HEK293 (cell line): Measurements from ENCODE around the gene TCAF1.
"Not testable (repeated sequence)": the region's sequence is repeated elsewhere in the genome, so short reads cannot be mapped to it uniquely, and the experiment has no call there.

ENCODE experiments used
- CTCF ChIA-PET: fragments of 350-600 bp; formaldehyde crosslinking; extraction: SDS; loops from one replicate; lab custom pipeline; 2021; ENCODE audit warnings: antibody characterized with exemption; lab: Yijun Ruan, JAX
- POLR2A ChIA-PET: fragments of 300-600 bp; formaldehyde crosslinking; extraction: SDS; loops from one replicate; lab custom pipeline; 2020; ENCODE audit warnings: antibody characterized with exemption, inconsistent platforms; lab: Yijun Ruan, JAX
- H3K27ac ChIP-seq: fragments of 200-500 bp; sonication (Bioruptor generic); 2 replicates; pipeline ENCODE4 v1.5.1; 2014; ENCODE audit warnings: low read depth, low read length, control low read depth, inconsistent platforms; ENCODE audit errors: extremely low read depth
- H3K36me3 ChIP-seq, 2 experiments: fragments of 200-500 bp in 1 of 2; sonication (Bioruptor generic) in 1 of 2; 1 replicate in 1 of 2; 2 replicates in 1 of 2; pipeline ENCODE4 v1.5.1; 2014 to 2017; ENCODE audit warnings: inconsistent platforms in 2 of 2, low read length in 2 of 2; ENCODE audit not compliant: control insufficient read depth in 2 of 2, insufficient read depth in 1 of 2
- H3K4me1 ChIP-seq: fragments of 200-500 bp; sonication (Bioruptor generic); 2 replicates; pipeline ENCODE4 v1.5.1; 2014; ENCODE audit warnings: mild to moderate bottlenecking, low read length, inconsistent platforms; ENCODE audit not compliant: control insufficient read depth, insufficient read depth
- H3K4me3 ChIP-seq: 2 replicates; pipeline ENCODE4 v1.5.1; 2011; ENCODE audit warnings: low read depth, mild to moderate bottlenecking, control low read depth, low read length, moderate library complexity
- H3K9me3 ChIP-seq: fragments of 200-500 bp; sonication (Bioruptor generic); 2 replicates; pipeline ENCODE4 v1.5.1; 2014; ENCODE audit warnings: low read depth, low read length, inconsistent platforms; ENCODE audit not compliant: control insufficient read depth, insufficient read depth
- BCL11B ChIP-seq: fragments of 450-650 bp; formaldehyde crosslinking; IDR thresholded peaks from 2 replicates; pipeline ENCODE4 v1.5.1; 2016; ENCODE audit warnings: low read depth, missing biosample characterization, missing genetic modification characterization
- PRDM1 ChIP-seq: fragments of 450-650 bp; formaldehyde crosslinking; IDR thresholded peaks from 2 replicates; pipeline ENCODE4; 2016; ENCODE audit warnings: missing biosample characterization, missing genetic modification characterization
- ZBTB48 ChIP-seq: fragments of 450-650 bp; formaldehyde crosslinking; IDR thresholded peaks from 2 replicates; pipeline ENCODE4 v1.5.1; 2016; ENCODE audit warnings: missing biosample characterization, missing genetic modification characterization
- ZFP3 ChIP-seq: fragments of 450-650 bp; formaldehyde crosslinking; IDR thresholded peaks from 2 replicates; pipeline ENCODE4 v1.5.1; 2016; ENCODE audit warnings: low read depth, missing biosample characterization, missing genetic modification characterization
- ZNF133 ChIP-seq: fragments of 450-650 bp; formaldehyde crosslinking; IDR thresholded peaks from 2 replicates; pipeline ENCODE4 v1.5.1; 2016; ENCODE audit warnings: missing biosample characterization, missing genetic modification characterization
- ZNF184 ChIP-seq: fragments of 450-650 bp; IDR thresholded peaks from 2 replicates; pipeline ENCODE4 v1.5.1; 2018; ENCODE audit warnings: missing biosample characterization, mild to moderate bottlenecking, missing genetic modification characterization
- ZNF341 ChIP-seq: fragments of 450-650 bp; formaldehyde crosslinking; IDR thresholded peaks from 2 replicates; pipeline ENCODE4; 2016; ENCODE audit warnings: low read depth, missing biosample characterization, missing genetic modification characterization
- ZNF510 ChIP-seq: fragments of 450-650 bp; formaldehyde crosslinking; IDR thresholded peaks from 2 replicates; pipeline ENCODE4 v1.5.1; 2018; ENCODE audit warnings: mild to moderate bottlenecking, missing genetic modification characterization, missing biosample characterization; ENCODE audit not compliant: insufficient replicate concordance
- ZNF521 ChIP-seq: fragments of 450-650 bp; formaldehyde crosslinking; IDR thresholded peaks from 2 replicates; pipeline ENCODE4 v1.5.1; 2017; ENCODE audit warnings: missing biosample characterization, mild to moderate bottlenecking, missing genetic modification characterization
- ZNF560 ChIP-seq: fragments of 450-650 bp; formaldehyde crosslinking; IDR thresholded peaks from 2 replicates; pipeline ENCODE4 v1.5.1; 2017; ENCODE audit warnings: missing biosample characterization, missing genetic modification characterization, borderline replicate concordance
- TF ChIP-seq, protein P1 (sequence below): fragments of 450-650 bp; formaldehyde crosslinking; IDR thresholded peaks from 2 replicates; pipeline ENCODE4 v1.5.1; 2016; ENCODE audit warnings: missing biosample characterization, missing genetic modification characterization, borderline replicate concordance
- TF ChIP-seq, protein P2 (sequence below): fragments of 450-650 bp; formaldehyde crosslinking; IDR thresholded peaks from 2 replicates; pipeline ENCODE4 v1.5.1; 2016; ENCODE audit warnings: missing biosample characterization, missing genetic modification characterization

Gene TCAF1

DNA sequence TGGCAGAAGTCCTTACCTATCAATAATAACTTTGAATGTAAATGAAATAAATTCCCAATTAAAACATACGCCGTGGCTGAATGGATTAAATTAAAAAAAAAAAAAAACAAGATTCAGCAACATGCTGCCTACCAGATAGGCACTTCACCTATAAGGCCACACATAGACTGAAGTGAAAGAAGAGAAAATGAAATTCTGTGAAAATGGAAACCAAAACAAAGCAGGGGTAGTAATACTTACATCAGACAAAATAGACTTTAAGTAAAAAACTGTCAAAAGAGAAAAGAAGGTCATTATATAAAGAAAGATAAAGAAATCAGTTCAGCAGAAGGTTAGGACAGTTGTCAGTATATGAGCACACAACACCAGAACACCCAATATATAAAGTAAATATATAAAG lies 55.3 kb downstream of the TCAF1 start (continued):
- TF ChIP-seq, protein P1, sequence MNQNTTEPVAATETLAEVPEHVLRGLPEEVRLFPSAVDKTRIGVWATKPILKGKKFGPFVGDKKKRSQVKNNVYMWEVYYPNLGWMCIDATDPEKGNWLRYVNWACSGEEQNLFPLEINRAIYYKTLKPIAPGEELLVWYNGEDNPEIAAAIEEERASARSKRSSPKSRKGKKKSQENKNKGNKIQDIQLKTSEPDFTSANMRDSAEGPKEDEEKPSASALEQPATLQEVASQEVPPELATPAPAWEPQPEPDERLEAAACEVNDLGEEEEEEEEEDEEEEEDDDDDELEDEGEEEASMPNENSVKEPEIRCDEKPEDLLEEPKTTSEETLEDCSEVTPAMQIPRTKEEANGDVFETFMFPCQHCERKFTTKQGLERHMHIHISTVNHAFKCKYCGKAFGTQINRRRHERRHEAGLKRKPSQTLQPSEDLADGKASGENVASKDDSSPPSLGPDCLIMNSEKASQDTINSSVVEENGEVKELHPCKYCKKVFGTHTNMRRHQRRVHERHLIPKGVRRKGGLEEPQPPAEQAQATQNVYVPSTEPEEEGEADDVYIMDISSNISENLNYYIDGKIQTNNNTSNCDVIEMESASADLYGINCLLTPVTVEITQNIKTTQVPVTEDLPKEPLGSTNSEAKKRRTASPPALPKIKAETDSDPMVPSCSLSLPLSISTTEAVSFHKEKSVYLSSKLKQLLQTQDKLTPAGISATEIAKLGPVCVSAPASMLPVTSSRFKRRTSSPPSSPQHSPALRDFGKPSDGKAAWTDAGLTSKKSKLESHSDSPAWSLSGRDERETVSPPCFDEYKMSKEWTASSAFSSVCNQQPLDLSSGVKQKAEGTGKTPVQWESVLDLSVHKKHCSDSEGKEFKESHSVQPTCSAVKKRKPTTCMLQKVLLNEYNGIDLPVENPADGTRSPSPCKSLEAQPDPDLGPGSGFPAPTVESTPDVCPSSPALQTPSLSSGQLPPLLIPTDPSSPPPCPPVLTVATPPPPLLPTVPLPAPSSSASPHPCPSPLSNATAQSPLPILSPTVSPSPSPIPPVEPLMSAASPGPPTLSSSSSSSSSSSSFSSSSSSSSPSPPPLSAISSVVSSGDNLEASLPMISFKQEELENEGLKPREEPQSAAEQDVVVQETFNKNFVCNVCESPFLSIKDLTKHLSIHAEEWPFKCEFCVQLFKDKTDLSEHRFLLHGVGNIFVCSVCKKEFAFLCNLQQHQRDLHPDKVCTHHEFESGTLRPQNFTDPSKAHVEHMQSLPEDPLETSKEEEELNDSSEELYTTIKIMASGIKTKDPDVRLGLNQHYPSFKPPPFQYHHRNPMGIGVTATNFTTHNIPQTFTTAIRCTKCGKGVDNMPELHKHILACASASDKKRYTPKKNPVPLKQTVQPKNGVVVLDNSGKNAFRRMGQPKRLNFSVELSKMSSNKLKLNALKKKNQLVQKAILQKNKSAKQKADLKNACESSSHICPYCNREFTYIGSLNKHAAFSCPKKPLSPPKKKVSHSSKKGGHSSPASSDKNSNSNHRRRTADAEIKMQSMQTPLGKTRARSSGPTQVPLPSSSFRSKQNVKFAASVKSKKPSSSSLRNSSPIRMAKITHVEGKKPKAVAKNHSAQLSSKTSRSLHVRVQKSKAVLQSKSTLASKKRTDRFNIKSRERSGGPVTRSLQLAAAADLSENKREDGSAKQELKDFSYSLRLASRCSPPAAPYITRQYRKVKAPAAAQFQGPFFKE (tag by site-specific recombination): no peak
- TF ChIP-seq ZBTB48 (tag by site-specific recombination) (no peak), BCL11B (tag by site-specific recombination) (no peak), ZNF184 (tag by site-specific recombination) (no peak), PRDM1 (tag by site-specific recombination) (no peak), ZNF510 (no peak), ZNF341 (no peak), ZNF521 (no peak), ZFP3 (tag by site-specific recombination) (no peak), ZNF133 (tag by site-specific recombination) (no peak), ZNF560 (tag by site-specific recombination) (no peak)
- TF ChIP-seq, protein P2, sequence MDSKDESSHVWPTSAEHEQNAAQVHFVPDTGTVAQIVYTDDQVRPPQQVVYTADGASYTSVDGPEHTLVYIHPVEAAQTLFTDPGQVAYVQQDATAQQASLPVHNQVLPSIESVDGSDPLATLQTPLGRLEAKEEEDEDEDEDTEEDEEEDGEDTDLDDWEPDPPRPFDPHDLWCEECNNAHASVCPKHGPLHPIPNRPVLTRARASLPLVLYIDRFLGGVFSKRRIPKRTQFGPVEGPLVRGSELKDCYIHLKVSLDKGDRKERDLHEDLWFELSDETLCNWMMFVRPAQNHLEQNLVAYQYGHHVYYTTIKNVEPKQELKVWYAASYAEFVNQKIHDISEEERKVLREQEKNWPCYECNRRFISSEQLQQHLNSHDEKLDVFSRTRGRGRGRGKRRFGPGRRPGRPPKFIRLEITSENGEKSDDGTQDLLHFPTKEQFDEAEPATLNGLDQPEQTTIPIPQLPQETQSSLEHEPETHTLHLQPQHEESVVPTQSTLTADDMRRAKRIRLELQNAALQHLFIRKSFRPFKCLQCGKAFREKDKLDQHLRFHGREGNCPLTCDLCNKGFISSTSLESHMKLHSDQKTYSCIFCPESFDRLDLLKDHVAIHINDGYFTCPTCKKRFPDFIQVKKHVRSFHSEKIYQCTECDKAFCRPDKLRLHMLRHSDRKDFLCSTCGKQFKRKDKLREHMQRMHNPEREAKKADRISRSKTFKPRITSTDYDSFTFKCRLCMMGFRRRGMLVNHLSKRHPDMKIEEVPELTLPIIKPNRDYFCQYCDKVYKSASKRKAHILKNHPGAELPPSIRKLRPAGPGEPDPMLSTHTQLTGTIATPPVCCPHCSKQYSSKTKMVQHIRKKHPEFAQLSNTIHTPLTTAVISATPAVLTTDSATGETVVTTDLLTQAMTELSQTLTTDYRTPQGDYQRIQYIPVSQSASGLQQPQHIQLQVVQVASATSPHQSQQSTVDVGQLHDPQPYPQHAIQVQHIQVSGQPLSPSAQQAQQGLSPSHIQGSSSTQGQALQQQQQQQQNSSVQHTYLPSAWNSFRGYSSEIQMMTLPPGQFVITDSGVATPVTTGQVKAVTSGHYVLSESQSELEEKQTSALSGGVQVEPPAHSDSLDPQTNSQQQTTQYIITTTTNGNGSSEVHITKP (tag by site-specific recombination): no peak

DNA sequence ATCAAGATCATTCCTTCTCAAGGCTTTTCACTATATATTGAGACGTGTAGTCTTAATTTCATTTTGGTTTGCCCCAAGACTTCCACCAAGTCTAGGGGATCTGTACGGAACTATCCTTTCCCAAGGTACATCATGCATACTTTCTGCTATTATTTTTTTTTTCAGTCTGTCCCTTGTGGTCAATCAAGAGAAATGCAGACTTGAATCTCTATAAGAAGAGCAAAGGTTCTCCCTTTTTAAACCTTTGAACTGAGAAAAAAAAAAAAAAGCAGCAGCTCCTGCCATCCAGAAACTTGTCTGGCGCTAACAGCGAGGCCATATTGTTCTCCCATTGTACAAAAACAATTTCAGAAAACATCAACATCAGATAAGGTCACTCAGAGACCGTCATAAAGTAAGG lies 60.3 kb downstream of the TCAF1 start:
- H3K9me3 ChIP-seq, H3K4me1 ChIP-seq, H3K4me3 ChIP-seq, CTCF ChIA-PET, H3K36me3 ChIP-seq, POLR2A ChIA-PET, H3K27ac ChIP-seq: not testable (repeated sequence)

DNA sequence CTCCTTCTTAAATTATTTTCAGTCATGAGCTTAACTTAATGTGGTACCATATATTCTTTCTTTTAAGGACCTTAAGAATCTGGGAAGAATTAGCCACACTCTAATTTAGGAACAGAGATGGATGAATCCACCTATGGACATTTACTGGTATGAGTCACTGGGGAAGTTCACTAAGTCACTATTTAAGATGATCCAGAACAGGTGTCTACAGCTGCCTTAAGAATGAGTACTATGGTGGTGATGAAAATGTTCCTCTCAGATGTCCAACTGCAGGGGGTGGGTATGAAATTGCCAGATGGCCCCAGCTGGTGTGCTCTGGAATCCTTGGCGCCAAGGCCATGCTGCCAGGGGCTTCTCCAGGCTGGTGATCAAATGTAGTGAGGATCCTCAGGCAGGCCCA lies 61.9 kb downstream of the TCAF1 start:
- CTCF ChIA-PET, H3K4me3 ChIP-seq, H3K36me3 ChIP-seq, POLR2A ChIA-PET, H3K27ac ChIP-seq, H3K4me1 ChIP-seq, H3K9me3 ChIP-seq: not testable (repeated sequence)

DNA sequence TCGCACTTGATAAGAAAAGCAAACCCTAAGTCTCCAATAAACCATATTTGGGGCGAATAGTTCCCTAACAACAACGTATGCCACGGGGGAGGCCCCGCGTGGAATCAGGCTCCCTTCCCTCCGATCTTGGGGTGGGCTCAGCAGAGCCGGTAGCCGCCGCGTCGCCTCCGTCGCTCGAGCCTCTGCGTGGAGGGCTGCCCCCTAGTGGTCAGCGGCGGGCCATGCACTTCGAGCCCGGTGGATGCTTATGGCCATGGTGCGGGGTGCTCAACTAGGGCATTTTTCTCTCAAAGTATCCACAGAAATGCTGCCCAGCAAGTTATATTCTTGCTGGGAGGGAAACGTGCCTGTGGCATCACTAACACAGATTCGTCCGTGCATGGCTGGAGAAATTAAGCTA lies 64.8 kb downstream of the TCAF1 start:
- H3K4me3 ChIP-seq, H3K36me3 ChIP-seq, CTCF ChIA-PET, H3K27ac ChIP-seq, H3K4me1 ChIP-seq, POLR2A ChIA-PET, H3K9me3 ChIP-seq: not testable (repeated sequence)
